Activated CD4-positive, CD25-positive, alpha-beta regulatory T cell treated with anti-CD3 and anti-CD28 coated beads, Interleukin-2, amount 50 U/mL, for 24 hours (primary cell): ENCODE measurements around the gene TMEM98.
"Not testable (repeated sequence)": the region's sequence is repeated elsewhere in the genome, so short reads cannot be mapped to it uniquely, and the experiment has no call there.

Source experiments
- ATAC-seq, 2 donors: fragments of 150-1000 bp; cut with Tn5 transposase; one replicate each; pipeline ENCODE4 v1.10.0; 2021; ENCODE audit warnings: mild to moderate bottlenecking in 1 of 2, moderate library complexity in 1 of 2

TMEM98 gene

DNA sequence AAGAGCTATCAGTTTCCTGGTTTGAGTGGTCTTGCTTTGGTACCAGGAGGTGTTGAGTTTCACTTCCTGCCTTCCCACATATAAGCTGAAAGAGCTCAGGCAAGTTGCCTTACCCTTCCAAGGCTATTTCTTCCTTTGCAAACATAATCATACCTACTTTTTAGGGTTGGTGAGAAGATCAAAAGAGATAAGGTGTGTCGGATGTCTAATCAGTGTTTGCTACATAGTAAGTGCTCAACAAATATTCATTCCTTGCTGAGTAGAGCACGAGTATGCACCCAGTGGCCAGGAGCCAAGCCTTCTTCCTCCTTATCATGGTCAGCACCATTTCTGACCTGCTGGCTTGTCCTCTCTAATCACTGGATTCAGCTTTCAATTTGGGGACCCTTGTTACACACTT is 12.7 kb upstream of the TMEM98 start:
- ATAC-seq = no peak

DNA sequence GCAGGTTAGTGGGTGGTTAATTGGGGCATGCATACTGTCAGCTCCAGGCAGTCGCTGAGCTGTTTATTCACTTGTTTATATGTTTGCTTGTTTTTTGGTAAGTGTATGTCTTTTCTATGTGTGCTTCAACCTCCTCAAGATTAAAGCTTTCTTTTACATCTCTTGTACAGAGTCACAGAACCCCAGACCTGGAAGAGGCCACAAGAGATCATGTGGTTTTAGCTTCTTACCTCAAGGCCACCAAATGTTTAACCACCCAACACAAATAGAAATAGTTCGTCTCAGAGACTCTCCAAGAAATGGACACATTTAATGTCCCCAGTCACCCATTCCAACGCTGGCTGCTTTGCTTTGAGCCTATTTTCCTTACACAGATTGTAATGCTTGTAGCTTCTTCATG is 11.8 kb upstream of the TMEM98 start:
- no peak for ATAC-seq

DNA sequence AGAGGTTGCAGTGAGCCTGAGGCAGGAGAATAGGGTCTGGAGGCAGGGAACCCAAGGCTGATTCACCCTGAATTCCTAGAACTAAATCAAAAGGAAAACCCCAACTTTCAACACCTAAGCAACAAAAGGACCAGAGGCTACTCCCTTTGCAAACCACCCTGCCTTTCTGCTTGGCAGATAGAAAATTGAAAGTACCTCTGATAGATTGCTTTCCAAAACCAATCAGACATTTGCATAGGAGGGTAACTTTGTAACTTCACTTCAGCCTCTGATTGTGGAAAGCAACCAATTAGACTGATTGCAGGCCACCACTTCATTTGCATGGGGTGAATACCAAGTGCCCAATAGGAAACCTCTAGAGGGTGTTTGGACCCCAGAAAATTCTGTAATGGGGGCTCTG is 10.9 kb upstream of the TMEM98 start:
- no peak for ATAC-seq

DNA sequence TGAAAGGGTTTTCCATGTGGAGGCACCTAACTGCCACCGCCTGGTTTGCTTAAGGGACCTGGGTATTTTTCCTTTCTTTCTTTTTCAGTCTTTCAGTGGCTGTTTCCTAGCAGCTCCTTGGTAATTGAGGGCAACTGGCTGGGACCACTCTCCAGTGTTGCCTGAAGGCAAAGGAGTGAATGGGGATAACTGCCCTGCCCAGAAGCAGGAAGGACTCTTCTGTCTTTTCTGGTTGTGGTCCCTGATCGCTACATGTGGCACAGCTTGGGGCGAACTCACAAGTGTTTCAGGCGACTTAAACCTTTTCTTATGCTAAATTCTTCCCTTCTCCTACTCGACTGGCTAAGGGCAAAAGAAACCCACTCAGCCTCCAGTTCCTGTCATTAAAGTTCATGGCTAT is 10.1 kb upstream of the TMEM98 start:
- no peak for ATAC-seq

DNA sequence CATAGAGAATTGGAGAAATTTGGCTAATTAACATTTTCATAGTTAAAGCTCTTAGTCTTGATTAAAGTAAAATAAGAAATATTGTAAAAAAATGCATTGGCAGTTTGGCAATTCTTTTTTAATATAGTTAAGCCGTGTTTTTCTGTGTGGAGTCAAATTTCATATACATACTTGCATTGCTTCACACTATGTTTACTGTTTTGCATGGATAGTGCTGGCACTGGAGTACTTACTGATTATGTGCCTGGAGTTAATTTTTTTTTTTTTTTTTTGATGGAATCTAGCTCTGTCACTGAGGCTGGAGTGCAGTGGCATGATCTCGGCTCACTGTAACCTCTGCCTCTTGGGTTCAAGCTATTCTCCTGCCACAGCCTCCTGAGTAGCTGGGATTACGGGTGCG is 8.1 kb upstream of the TMEM98 start:
- ATAC-seq = not testable (repeated sequence)

DNA sequence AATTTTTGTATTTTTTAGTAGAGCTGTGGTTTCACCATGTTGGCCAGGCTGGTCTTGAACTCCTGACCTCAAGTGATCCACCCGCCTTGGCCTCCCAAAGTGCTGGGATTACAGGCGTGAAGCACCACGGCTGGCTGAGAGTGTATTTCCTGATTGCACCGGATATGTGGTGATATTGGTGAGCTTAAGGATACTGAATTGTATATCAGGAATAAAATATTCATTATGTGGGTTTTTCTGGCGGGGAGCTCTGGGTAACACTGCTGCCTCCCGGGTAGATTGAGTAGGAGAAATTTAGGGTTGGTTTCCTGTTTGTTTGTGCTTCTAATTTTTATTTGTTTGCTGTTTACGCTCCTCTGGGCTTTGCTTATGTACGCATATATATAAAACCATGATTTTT is 7.7 kb upstream of the TMEM98 start:
- ATAC-seq = no peak

DNA sequence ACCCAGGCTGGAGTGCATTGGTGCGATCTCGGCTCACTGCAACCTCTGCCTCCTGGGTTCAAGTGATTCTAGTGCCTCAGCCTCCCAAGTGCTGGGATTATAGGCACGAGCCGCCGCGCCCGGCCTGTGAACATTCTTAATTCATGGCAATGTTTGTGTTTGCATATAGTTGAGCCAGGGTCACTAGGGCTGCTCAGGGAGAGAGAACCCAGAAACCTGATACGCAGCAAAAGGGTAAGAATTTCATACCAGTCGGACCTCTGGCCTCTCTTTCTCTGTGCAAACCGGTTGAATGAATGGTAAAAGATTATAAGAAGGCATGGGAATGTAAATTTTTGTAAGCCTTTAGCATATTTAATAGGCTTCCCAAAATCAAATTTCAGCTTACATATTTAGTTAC is 6.9 kb upstream of the TMEM98 start:
- no peak for ATAC-seq

DNA sequence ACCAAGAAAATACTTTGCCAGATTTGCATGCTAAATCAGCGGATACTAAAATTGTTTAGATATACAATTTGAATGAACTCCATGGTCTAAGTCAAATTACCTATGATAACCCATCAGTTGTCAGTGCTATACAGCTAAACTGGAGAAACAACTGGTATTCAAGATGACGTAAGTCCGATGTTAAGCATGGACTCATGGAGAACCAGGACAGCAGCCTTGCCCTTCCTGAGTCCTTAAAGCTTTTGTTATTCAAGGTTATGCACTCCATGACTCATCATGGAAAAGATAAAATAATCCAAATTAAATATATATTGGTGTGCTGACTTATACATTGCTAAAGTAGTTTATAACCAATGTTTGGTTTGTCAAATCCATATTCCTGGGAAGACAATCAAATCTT is 4.0 kb upstream of the TMEM98 start:
- not testable (repeated sequence) for ATAC-seq

DNA sequence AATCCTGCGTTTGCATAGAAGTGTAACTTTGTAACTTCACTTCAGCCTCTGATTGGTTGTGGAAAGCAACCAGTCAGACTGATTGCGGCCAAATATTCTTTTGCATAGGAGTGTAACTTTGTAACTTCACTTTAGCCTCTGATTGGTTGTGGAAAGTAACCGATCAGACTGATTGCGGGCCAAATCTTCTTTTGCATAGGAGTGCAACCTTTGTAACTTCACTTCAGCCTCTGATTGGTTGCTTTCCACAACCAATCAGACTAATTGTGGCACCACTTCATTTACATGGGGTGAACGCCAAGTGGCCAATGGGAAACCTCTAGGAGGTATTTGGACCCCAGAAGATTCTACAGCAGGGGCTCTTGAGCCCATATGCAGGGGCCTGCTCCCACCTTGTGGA is 1.8 kb upstream of the TMEM98 start:
- ATAC-seq = no peak

DNA sequence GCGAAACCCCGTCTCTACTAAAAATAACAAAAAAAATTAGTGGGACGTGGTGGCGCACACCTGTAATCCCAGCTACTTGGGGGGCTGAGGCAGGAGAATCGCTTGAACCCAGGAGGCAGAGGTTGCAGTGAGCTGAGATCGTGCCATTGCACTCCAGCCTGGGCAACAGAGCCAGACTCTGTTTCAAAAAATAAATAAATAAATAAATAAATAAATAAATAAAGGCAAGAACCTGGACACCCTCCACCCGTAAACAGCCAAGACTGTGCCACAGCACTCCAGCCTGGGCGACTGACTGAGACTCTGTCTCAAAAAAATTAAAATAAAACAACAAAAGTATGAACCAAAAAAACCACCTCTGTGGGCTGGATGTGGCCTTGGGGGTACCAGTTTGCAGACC is 1.2 kb upstream of the TMEM98 start:
- not testable (repeated sequence) for ATAC-seq

DNA sequence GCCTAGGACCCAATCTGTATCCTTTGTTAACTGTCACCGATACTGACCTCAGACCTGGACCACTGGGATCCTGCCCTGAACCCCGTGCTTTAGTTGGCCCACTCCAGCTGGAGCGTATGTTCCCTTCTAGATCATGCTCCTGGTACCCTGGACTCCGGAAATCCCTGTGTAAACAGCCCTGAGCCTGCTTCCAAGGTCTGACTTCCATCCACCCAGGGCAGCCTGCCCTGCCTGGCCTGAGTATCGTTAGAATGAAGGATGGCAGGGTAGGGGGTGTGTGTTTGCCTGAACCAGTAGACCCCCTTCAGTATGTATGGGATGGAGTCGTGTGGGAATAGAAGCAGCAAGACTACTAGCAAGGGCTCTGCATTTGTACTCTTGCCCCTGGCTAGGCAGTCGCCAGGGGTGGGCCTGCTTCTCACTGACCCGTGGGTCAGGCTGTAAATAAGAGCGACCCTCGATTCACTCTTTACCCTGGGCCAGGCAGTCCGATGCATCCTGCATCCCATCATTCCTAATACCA is 691 bp upstream of the TMEM98 start:
- no peak for ATAC-seq

DNA sequence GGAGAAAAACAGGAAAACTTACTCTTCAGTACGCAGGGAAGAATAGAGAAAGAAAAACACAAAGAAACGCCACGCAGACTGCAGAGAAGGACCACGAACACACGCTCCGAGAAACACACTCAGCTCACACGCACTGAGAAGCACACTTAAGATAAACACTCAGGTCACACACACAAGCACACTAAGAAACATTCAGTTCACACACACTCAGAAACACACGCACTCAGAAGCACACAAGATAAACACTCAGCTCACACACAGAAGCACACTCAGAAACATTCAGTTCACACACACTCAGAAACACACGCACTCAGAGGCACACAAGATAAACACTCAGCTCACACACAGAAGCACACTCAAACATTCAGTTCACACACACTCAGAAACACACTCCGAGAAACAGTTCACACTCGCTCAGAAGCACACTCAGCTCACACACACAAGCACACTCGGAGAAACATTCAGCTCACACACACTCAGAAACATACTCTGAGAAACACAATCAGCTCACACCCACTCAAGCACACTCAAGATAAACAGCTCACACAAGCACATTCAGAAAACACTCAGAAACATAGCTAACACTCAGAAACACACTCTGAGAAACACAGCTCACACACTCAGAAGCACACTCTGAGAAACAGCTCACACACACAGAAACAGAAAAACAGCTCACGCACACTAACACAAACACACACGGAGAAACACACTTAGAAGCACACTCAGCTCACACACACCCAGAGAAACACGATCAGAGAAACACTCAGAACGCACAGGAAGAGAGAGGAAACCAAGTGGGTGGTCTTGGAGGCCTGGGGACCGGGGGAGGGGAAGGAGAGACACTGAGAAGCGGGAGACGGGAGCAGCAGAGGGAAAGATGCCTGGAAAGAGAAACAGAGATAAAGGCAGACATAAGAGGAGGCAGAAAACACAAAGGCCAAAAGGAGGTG is 908 bp downstream of the TMEM98 start:
- no peak for ATAC-seq

DNA sequence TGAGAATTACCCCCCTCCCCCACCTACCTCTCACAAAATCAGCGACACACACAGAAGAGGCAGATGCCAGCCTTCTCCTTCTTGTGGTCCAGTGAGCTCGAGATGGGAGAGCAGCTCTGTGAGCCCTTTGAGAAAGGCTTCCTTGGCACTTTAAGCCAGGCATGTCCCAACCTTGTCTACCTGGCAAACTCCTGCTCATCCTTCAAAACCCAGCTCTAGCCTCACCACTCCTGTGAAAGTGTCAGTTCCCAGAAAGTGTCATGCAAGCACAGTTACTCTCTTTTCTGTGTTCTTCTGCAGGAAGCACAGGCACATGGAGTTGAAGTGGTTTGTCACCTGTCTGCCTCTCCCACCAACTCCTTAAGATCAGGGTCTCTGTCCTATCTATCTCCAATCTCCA is 1.6 kb downstream of the TMEM98 start:
- ATAC-seq = no peak

DNA sequence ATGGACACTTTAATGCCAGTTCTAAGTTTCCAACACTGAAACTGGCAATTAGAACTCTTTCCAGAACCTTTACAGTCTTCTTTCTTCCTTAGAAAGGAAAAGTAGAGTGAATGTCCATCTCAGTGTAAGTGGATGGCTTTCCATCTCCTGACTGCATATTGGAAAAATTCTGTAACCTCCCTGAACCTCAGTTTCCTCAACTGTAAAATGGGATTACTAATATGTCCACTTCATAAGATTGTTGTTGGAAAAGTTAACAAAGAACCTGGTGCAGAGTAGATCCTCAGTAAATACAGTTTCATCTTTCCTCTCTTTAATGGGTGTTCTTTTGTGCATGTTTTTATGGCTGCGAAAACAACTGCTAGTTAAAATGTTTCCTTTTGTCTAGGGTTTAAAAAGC is 2.6 kb downstream of the TMEM98 start:
- ATAC-seq = no peak

DNA sequence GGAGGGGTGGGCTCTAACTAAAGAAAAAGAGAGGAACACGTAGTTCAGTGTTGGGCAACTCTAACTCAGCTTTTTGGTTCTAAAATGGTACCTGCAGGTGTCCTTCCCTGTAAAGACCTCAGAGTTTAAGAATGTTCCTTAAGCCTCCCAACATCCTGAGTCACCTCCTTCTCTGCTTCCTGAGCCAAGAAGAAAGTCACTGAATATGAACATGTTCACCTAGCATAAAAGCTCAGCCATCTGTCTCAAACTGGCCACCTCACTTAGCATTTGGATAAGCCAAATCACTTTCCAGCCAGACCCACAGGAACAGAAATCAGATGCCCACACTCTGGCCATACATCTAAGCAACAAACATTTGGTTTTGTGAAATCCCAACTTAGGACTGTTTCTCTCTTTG is 3.7 kb downstream of the TMEM98 start:
- no peak for ATAC-seq

DNA sequence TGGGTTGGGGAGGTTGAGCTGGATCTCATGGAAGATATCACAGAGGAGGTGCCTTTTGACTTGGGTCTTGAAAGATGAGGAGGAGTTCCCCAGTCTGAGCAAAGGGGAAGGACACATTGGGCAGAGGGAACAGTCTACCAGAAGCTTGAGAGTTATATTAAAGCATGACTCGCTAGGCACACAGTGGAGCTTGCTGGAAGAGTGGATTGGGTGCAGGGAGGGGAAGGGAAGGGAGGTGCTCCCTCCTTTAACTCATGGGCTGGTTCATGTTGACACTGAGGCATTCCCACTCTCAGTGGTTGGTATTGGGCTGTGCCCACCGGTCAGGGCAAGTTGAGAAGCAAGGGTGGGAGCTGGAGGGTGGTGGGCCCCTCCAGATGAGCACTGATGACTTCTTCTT is 5.9 kb downstream of the TMEM98 start:
- no peak for ATAC-seq

DNA sequence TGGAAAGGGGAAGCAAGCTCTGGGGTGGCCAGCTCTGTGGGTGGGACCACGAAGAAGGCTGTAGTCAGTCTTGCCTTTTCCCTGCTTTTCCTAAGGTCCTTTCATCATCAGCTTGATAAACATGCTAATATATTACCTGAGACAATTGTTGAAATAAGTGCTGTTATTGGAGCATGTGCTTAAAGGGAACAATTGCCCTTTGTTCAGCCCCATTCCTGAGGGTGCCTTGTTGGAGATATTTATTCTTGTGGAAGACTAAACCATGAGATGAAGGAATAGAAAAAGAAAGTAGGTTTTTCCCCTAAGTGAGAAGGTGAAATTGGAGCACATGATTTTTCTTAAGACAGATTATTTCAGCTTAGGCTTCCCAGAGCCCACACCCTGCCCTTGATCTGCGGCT is 7.8 kb downstream of the TMEM98 start:
- no peak for ATAC-seq

DNA sequence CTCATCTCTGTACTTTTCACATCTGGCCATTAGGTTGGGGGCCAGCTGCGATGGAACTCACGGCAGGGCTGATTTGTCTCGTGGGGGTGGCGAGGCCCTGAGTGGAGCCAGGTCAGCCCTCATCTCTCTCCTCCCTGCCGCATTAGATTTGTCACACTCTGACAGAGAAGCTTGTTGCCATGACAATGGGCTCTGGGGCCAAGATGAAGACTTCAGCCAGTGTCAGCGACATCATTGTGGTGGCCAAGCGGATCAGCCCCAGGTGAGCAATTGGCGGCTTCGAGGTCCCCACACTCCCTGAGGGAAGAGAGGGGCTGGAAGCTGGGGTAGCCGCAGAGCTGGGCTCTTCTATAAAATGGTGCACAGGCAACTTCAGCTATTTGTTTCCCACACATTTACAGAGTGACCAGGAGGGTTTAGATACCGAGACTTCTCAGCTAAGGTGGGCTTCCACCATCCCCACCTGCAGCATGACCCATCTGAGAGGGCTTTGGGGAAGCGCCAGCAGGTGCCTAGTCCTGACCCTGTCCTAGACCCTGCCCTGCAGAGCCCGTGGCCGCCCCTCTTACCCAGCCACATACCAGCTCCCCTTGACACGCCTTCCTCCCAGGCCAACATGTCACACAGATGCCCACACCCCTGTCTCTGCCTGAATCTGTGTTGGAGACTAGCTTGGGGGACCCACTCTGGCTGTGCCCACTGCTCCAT is 8.4 kb downstream of the TMEM98 start:
- ATAC-seq = no peak

DNA sequence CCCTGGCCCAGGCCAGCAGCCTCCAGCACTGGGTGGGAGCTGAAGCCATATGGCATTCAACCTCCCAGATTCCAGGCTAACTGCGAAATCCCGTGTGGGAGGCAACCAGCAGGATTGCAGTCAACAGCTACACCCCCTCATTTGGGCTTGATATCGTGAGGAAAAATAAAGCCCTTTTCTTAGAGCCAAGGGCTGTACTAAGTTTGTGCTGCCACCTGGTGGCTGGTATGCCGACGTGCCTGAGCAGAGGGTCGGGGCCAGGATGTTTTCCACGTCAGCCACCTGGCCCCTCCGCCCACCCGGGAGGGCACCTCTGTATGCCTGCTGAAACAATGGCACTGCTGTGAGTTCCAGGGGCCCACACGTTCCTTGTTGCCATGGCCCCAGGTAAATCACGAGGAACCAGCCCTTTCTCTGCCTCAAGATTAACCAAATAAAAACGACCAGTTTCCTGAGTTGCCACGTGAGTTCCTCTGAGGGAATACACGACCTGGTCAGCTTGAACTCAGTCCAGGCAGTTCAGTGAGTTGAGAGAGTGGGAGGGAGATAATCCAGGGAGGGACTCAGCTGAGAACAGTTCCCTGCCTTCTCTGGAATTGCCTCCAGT is 9.0 kb downstream of the TMEM98 start:
- peak; percentile 58 to 62 for ATAC-seq

DNA sequence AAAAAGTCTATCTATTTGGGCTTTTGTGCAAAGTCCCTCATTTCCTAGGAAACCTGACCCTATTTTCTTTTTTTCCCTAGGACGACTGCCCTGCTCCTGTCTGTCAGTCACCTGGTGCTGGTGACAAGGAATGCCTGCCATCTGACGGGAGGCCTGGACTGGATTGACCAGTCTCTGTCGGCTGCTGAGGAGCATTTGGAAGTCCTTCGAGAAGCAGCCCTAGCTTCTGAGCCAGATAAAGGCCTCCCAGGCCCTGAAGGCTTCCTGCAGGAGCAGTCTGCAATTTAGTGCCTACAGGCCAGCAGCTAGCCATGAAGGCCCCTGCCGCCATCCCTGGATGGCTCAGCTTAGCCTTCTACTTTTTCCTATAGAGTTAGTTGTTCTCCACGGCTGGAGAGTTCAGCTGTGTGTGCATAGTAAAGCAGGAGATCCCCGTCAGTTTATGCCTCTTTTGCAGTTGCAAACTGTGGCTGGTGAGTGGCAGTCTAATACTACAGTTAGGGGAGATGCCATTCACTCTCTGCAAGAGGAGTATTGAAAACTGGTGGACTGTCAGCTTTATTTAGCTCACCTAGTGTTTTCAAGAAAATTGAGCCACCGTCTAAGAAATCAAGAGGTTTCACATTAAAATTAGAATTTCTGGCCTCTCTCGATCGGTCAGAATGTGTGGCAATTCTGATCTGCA is 12.9 kb downstream of the TMEM98 start:
- no peak for ATAC-seq

DNA sequence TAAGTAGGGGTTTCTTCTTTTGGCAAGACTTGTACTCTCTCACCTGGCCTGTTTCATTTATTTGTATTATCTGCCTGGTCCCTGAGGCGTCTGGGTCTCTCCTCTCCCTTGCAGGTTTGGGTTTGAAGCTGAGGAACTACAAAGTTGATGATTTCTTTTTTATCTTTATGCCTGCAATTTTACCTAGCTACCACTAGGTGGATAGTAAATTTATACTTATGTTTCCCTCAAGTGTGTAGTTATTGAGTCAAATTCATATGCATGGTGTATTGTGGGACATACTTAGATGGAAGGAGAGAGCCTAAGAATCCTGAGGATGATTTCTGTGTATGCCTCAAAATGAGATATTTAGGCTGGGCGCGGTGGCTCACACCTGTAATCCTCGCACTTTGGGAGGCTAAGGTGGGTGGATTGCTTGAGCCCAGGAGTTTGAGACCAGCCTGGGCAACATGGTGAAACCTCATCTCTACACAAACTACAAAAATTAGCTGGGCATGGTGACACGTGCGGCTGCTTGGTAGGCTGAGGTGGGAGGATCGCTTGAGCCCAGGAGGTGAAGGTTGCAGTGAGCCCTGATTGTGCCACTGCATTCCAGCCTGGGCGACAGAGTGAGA is 13.6 kb downstream of the TMEM98 start:
- no peak for ATAC-seq

DNA sequence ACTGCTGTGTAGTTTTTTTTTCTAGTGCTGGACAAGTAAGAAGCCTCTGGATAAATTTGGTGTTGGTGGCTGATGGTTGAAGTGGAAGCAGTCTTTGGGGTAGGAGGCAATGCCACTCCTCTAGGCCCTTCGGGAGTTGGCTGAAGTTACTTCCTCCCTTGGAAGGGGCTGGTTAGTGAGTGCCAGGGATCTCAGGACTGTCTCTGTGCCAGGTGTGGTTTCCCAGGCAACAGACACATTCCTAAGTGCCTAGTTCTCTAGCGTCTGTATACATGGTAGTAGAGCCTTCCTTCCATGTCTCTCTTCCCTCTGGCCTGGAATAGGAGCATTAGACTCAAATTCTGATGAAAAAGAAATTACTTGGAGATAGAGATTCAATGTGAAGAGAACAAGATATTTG is 15.3 kb downstream of the TMEM98 start:
- no peak for ATAC-seq
